Measurements from ENCODE around the gene TSC2.

DNA sequence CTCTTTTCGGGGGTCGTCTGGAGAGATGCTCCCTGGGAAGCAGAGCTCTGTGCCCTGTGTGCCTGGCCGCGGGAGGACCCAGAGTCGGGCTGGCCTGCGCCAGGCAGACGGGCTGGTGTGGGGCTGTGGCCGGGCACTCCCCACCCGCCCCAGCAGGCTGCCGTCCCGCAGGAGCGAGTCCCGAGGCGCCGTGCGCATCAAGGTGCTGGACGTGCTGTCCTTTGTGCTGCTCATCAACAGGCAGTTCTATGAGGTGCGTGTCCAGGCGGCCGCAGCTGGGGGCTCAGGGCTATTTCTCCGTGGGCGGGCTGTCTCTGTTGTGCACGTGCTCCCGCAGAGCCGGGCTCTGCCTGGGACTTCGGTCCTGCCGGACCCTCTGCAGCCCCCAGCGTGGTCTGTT is 15.0 kb downstream of the TSC2 start:
- TF ChIP-seq, protein P1, sequence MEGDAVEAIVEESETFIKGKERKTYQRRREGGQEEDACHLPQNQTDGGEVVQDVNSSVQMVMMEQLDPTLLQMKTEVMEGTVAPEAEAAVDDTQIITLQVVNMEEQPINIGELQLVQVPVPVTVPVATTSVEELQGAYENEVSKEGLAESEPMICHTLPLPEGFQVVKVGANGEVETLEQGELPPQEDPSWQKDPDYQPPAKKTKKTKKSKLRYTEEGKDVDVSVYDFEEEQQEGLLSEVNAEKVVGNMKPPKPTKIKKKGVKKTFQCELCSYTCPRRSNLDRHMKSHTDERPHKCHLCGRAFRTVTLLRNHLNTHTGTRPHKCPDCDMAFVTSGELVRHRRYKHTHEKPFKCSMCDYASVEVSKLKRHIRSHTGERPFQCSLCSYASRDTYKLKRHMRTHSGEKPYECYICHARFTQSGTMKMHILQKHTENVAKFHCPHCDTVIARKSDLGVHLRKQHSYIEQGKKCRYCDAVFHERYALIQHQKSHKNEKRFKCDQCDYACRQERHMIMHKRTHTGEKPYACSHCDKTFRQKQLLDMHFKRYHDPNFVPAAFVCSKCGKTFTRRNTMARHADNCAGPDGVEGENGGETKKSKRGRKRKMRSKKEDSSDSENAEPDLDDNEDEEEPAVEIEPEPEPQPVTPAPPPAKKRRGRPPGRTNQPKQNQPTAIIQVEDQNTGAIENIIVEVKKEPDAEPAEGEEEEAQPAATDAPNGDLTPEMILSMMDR (IDR thresholded peaks at IDR 0.05): no peak
- TF ChIP-seq POLR2A (IDR thresholded peaks at IDR 0.05): no peak
